CD4-positive, alpha-beta T cell (primary cell): Measurements from ENCODE around the gene CD72. TPM values are rescaled to one million over a fixed set of nuclear protein-coding genes. Genes with fewer than 3 reads are reported as not detected.
"Not testable (repeated sequence)": the region's sequence is repeated elsewhere in the genome, so short reads cannot be mapped to it uniquely, and the experiment has no call there.

Experiments used
- ATAC-seq: fragments of 200-7000 bp; cut with Tn5 transposase; one replicate; pipeline ENCODE4 v1.10.0; 2022; ENCODE audit warnings: mild to moderate bottlenecking; ENCODE audit not compliant: poor library complexity
- CTCF ChIA-PET: fragments of 350-600 bp; sonication (Branson Sonifier 250); formaldehyde crosslinking; loops from one replicate; lab custom pipeline; 2021; ENCODE audit warnings: antibody characterized with exemption, inconsistent platforms; lab: Charles Lee
- POLR2A ChIA-PET: fragments of 350-600 bp; sonication (Branson Sonifier 250); formaldehyde crosslinking; loops from one replicate; lab custom pipeline; 2021; ENCODE audit warnings: antibody characterized with exemption, inconsistent platforms; lab: Charles Lee
- DNase-seq, 14 experiments: peaks; one replicate each; pipeline ENCODE4 v3.0.0-alpha.2; 2013 to 2020; ENCODE audit warnings: mixed read lengths in 2 of 14
- H3K27ac ChIP-seq, 2 donors: one replicate each; pipeline versions ENCODE4 v1.5.1 to v1.7.0; 2013; ENCODE audit warnings: low read length in 2 of 2, low read depth in 1 of 2, mild to moderate bottlenecking in 1 of 2
- H3K27me3 ChIP-seq, 2 experiments: 1 replicate in 1 of 2; 2 replicates in 1 of 2; pipeline versions ENCODE4 v1.6.1 to v1.7.0; 2013; ENCODE audit warnings: low read length in 2 of 2, control low read depth in 1 of 2, mild to moderate bottlenecking in 1 of 2, moderate library complexity in 1 of 2; ENCODE audit not compliant: insufficient read depth in 2 of 2, control insufficient read depth in 1 of 2
- H3K36me3 ChIP-seq: one replicate; pipeline ENCODE4 v1.6.1; 2013; ENCODE audit warnings: low read length, control low read depth; ENCODE audit not compliant: insufficient read depth
- H3K4me1 ChIP-seq: one replicate; pipeline ENCODE4 v1.6.1; 2013; ENCODE audit warnings: low read length, control low read depth; ENCODE audit not compliant: insufficient read depth
- H3K4me3 ChIP-seq: one replicate; pipeline ENCODE4 v1.5.1; 2013; ENCODE audit warnings: mild to moderate bottlenecking, low read length, moderate library complexity
- H3K9me3 ChIP-seq, 2 experiments: 1 replicate in 1 of 2; 2 replicates in 1 of 2; pipeline versions ENCODE4 v1.6.1 to v1.7.0; 2013; ENCODE audit warnings: low read length in 2 of 2, mild to moderate bottlenecking in 2 of 2, control low read depth in 1 of 2, moderate library complexity in 1 of 2; ENCODE audit not compliant: control insufficient read depth in 1 of 2, insufficient read depth in 1 of 2
- H3K27ac Mint-ChIP-seq: one replicate; pipeline ENCODE4 v1.8.0; 2020; ENCODE audit warnings: mixed read lengths
- H3K27me3 Mint-ChIP-seq: one replicate; pipeline ENCODE4 v1.8.0; 2021; ENCODE audit warnings: mixed read lengths
- H3K36me3 Mint-ChIP-seq: one replicate; pipeline ENCODE4 v1.8.0; 2021; ENCODE audit warnings: low read depth, mixed read lengths
- H3K4me1 Mint-ChIP-seq: one replicate; pipeline ENCODE4 v1.8.0; 2021; ENCODE audit warnings: low read depth, mixed read lengths
- H3K4me3 Mint-ChIP-seq: one replicate; pipeline ENCODE4 v1.8.0; 2020; ENCODE audit warnings: mild to moderate bottlenecking, mixed read lengths
- H3K9me3 Mint-ChIP-seq: one replicate; pipeline ENCODE4 v1.8.0; 2020; ENCODE audit warnings: mixed read lengths
- CTCF ChIP-seq: fragments of 200-600 bp; IDR thresholded peaks from one replicate; pipeline ENCODE4 v1.8.0; 2022; ENCODE audit warnings: antibody characterized with exemption, mild to moderate bottlenecking
- intact Hi-C, 2 experiments: fragments of 100-400 bp; cut with DNase I in 1 of 2; cut with micrococcal nuclease in 1 of 2; formaldehyde crosslinking; loops; one replicate each; pipeline versions ENCODE4 v1.15.1 to v1.9.0; 2023 to 2025; cut with DNase I, micrococcal nuclease
- total RNA-seq, 174 experiments: library from RNA in 2 of 174; stranded (reverse) in 2 of 174; gene quantifications; one replicate each; pipeline ENCODE4 v1.2.3 and lab custom pipeline; 2021 to 2026

CD72 gene
- total RNA-seq, 2 experiments from 2014 or later: 2.3 to 3.6 TPM

- POLR2A ChIA-PET: no interaction called here
- no peaks in the 10 kb centered on the region for H3K9me3 Mint-ChIP-seq
- H3K4me1 ChIP-seq: peaks cover 23% of the 10 kb centered on the region
These were observed 18.2 kb downstream of the CD72 start for GRCh38 chr9:35599763-35600604.

GRCh38 chr9:35598866-35599590 lies 19.2 kb downstream of the CD72 start:
- peaks cover 2% of the 10 kb centered on the region for H3K9me3 Mint-ChIP-seq
- Histone ChIP-seq H3K9me3 (peaks cover 2 to 6% of the 10 kb centered on the region in 2 experiments), H3K36me3 (no peaks in the 10 kb centered on the region), H3K27me3 (no peaks in the 10 kb centered on the region), H3K4me1 (peaks cover 15% of the 10 kb centered on the region), H3K4me3 (no peak overlapping the region), H3K27ac (no peak overlapping the region)
- TF ChIP-seq CTCF: no peak
- ChIA-PET POLR2A (no interaction called here), CTCF (interaction anchor here (1.5 kb wide), 1 partner anchor 12 kb away, joined by 4 read pairs; no protein-coding TSS in a partner anchor)
- DNase-seq (no peak), ATAC-seq (no peak)
- peaks cover 10% of the 10 kb centered on the region for H3K4me1 Mint-ChIP-seq
- intact Hi-C loops: no loop called here
- peaks cover 10% of the 10 kb centered on the region for H3K36me3 Mint-ChIP-seq
- no peak overlapping the region for H3K27ac Mint-ChIP-seq
- H3K27me3 Mint-ChIP-seq: no peaks in the 10 kb centered on the region
- no peak overlapping the region for H3K4me3 Mint-ChIP-seq

More at GRCh38 chr9:35599763-35600604, 18.2 kb downstream of the CD72 start:
- Mint-ChIP-seq H3K4me3 (no peak overlapping the region), H3K36me3 (peaks cover 11% of the 10 kb centered on the region), H3K4me1 (peaks cover 16% of the 10 kb centered on the region), H3K27ac (no peak overlapping the region), H3K27me3 (no peaks in the 10 kb centered on the region)
- CTCF ChIA-PET: interaction anchor here (1.5 kb wide), 1 partner anchor 11 kb away, joined by 4 read pairs; no protein-coding TSS in a partner anchor
- Histone ChIP-seq H3K9me3 (no peaks in the 10 kb centered on the region), H3K36me3 (no peaks in the 10 kb centered on the region), H3K27ac (no peak overlapping the region), H3K4me3 (no peak overlapping the region), H3K27me3 (no peaks in the 10 kb centered on the region)
- intact Hi-C loops: loop anchor here (5.0 to 10.0 kb wide), 4 partner anchors 282 to 1165 kb away; partner anchors contain the start of gene ATOSB (in 1 of the 2)
- ATAC-seq: no peak
- DNase-seq: peak in 1 of 14 experiments; percentile 17
- no peak for TF ChIP-seq CTCF

GRCh38 chr9:35596907-35597306 lies 21.3 kb downstream of the CD72 start:
- H3K9me3 Mint-ChIP-seq, DNase-seq, H3K27ac ChIP-seq, intact Hi-C loops, H3K36me3 ChIP-seq, ATAC-seq, POLR2A ChIA-PET, H3K4me1 ChIP-seq, H3K27me3 ChIP-seq, H3K4me3 Mint-ChIP-seq, H3K4me1 Mint-ChIP-seq, H3K4me3 ChIP-seq, H3K27me3 Mint-ChIP-seq, CTCF ChIA-PET, H3K27ac Mint-ChIP-seq: not testable (repeated sequence)
- peaks cover 27% of the 10 kb centered on the region for H3K36me3 Mint-ChIP-seq
- peaks cover 14 to 27% of the 10 kb centered on the region in 2 experiments for H3K9me3 ChIP-seq
